NCI-H2107 treated with DMSO at 0.1 percent for 48 hours (cell line): ENCODE results near the gene DMGDH.

Experiments used
- DNase-seq: peaks from one replicate; lab custom pipeline; 2025; ENCODE audit not compliant: unreplicated experiment; lab: John Stamatoyannopoulos, UW

DMGDH gene

GRCh38 chr5:78979909-78980308 is 89.6 kb downstream of the DMGDH start:
- DNase-seq = no peak

- DNase-seq = no peak
Observed at GRCh38 chr5:78979117-78979742, 90.2 kb downstream of the DMGDH start.

- DNase-seq = no peak
Observed at GRCh38 chr5:78975035-78975434, 94.4 kb downstream of the DMGDH start.

DNA sequence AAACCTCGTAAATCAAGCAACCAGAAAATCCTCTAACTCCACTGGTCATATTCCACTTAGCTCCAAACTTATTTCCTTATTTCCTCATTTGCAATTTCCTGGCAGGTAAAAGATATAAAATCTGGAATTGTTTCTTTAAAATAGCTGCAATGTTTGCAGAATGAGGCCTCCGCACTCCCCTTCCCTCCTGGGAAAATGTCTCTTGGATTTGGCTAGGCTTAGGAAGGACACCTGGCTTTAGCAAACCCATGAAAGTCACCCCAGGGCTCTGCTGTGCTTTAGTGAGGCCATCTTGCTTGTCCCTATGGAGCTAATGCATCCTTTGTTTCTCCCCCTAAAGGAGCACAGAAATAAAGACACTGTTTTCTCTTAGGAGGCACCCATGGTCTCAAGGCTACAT is 94.9 kb downstream of the DMGDH start:
- DNase-seq = no peak

- DNase-seq = no peak
Observed at GRCh38 chr5:78974011-78974410, 95.5 kb downstream of the DMGDH start.

DNA sequence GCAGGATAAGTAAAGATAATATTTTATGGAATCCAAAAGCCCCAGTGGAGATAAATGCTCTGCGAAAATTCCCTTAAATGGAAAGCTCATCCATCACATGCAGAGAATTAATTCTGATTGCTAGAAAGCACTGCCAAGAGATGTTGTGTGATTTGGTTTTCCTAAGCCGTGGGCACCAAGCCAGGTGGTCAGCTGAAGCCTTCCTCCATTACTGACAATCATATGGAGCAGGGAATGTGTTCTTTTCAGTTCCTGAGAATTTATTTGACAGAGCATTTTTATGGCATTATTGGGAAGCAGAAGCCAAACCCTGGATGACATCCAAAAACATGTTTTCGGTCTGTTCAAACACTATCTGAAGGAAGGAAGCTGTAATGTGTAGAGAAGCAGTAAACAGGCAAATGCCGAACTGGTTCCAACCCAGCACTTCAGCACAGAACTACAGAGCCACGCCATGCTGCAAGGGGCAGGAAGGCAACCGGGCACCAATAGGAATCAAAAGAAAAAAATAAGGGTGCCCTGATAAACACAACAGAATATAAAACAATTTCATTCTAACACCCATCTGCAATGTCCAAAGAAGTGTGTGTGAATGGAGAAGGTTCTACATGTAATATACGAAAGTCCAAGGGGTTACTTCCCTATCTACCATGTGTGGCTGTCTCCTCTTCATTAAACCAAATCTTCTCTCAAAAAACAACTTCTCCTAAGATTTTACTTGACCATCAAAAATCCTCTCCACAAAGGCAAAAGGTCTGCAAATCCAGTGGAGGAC is 96.6 kb downstream of the DMGDH start:
- DNase-seq = no peak

DNA sequence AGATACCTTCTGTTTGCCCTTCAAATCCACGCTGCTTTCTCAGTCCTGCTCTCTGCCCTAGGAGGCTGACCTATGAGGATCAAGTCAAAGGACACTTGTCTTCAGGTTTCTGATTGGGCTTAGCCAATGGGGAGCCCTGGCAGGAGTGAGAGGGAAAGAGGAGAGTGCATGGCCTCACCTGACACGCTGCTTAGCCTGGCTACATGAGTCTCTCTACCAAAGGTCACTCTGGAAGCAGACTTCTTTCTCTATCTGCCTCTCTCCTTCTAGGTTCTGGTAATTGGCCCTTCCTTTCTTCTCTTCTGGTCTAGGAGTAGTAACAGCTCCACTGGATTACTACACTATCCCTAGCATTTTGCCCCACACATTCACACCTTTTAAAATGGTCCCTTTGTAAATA is 97.5 kb downstream of the DMGDH start:
- no peak for DNase-seq

DNA sequence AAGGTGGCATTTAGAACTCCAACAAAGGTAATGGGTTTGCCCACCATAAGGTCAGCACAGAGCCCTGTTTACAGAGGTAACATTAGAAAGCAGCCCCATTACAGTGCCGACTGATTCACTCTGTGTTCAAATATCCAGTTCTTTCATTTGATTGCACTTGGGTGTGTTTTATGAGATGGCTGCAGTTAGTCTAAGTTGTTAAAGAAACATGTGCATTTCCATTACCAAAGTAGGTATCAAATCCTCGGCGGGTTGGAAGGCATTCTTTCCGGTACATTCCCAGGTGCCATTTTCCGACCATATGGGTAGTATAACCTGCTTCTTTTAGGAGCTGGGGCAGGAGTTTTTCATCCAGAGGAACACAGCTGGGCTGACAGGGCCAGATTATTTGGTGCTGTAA is 100.7 kb downstream of the DMGDH start:
- DNase-seq = no peak

GRCh38 chr5:78964889-78965288 is 104.6 kb downstream of the DMGDH start:
- peak; percentile 53 for DNase-seq

DNA sequence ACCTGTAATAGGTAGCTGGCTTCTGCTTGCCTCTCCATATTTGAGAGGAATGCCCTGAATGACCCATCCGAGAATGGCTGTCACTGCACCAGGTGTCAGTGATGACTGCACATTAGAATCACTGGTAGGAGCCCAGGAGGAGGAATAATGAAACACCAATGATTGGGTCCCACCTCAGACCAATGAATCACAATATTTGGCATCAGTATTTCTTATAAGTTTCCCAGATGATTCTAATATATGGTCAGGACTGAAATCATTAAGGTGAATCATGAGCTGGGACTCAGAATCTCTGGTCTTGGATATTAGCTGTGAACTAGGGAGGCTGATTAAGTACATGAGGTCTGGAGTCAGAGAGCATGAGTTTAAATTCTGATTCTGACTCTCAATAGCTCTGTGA is 107.7 kb downstream of the DMGDH start:
- DNase-seq = no peak

- DNase-seq = no peak
Observed at GRCh38 chr5:78959767-78960166, 109.7 kb downstream of the DMGDH start.

DNA sequence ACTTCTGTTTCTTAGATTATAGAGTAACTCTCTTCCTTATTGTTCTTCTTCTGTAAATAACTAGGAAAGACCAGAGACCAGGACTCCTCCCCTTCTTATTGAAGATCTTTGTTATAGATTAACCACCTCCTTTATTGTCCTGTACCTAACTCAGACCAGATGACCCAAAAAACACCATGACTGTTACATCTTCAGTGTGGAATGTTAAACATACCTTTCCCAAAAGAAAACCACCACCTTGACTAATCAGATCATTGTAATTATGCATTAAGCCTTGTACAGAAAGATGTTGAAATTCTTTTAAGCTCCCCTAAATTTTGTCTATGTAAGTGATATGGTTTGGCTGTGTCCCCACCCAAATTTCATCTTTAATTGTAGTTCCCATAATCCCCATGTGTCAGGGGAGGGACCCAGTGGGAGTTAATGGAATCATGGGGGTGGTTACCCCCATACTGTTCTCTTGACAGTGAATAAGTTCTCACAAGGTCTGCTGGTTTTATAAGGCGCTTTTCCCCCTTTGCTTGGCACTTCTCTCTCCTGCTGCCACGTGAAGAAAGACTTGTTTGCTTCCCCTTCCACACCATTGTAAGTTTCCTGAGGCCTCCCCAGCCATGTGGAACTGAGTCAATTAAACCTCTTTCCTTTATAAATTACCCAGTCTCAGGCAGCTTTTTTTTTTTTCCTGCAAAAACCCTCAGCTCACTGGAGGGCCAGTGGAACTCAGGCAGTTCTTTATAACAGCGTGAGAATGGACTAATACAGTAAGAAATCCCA is 110.6 kb downstream of the DMGDH start:
- no peak for DNase-seq

- no peak for DNase-seq
Observed at GRCh38 chr5:78956901-78957300, 112.6 kb downstream of the DMGDH start.

DNA sequence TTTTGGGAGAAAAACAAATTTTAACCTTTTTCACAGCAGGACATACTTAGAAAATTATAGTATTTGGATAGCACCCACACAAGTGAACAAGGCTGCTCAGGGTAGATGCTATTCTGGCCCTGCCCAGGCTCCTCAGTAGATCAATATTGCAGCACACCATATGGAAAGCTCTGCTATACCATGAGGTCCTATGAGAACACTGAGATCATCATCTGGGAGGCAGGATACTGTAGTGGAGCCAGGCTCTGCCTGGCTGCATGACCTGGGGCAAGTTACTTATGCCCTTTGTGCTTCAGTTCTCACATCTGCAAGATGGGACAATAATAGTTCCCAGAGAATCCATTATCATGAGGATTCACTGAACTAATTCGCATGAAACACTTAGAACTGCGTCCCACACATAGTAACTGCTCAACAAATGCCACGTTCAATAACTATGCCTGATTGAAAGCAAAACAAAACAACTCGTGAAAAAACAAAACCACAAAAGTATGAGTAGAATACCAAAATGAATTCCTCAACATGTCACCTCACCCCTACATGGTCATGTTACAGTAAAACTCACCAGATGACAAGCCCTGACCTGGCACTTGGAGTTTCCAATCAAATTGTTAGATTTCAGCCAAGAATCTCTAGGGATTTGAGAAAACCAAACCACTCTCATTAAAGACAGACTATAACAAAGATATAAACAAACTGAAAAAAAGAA is 116.2 kb downstream of the DMGDH start:
- no peak for DNase-seq
